Fibroblast of gingiva (primary cell): Measurements from ENCODE around the gene CACNB1.
A peak's percentile ranks its signal among the peaks of the same experiment; 100 is the strongest.

Source experiments
- DNase-seq: peaks from one replicate; pipeline ENCODE4 v3.0.0-alpha.2; 2011; ENCODE audit warnings: low read depth

CACNB1 gene

GRCh38 chr17:39200957-39201510, 3.6 kb upstream of the CACNB1 start:
- no peak for DNase-seq

GRCh38 chr17:39200070-39200879, 2.8 kb upstream of the CACNB1 start, which contains the start of gene RPL19:
RPL19 (plus strand) TSS chr17:39200283; CDS start chr17:39200345, 62 bp downstream.
- DNase-seq: no peak

GRCh38 chr17:39199820-39200069, 2.3 kb upstream of the CACNB1 start:
- peak; percentile 92 for DNase-seq

DNA sequence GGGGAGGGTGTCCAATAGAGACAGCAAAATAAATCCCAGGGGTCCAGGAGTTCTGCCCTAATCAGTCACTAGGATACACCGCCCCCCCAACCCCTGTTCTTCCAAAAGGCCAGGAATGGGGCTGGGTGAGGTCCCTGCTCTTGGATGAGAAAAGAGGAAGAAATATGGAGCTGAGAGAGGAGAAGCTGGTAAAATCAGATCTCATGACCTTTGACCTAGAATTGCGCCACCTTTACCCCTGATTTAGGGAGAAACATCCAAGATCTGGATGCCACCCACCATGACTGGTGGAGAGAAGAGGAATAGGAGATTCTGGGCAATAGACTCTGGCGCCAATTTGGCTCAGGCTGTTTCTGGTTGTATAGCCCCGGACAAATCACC, 707 bp upstream of the CACNB1 start:
- DNase-seq: no peak

- peak; percentile 47 for DNase-seq
Observed at GRCh38 chr17:39196808-39197291, 619 bp downstream of the CACNB1 start.

DNA sequence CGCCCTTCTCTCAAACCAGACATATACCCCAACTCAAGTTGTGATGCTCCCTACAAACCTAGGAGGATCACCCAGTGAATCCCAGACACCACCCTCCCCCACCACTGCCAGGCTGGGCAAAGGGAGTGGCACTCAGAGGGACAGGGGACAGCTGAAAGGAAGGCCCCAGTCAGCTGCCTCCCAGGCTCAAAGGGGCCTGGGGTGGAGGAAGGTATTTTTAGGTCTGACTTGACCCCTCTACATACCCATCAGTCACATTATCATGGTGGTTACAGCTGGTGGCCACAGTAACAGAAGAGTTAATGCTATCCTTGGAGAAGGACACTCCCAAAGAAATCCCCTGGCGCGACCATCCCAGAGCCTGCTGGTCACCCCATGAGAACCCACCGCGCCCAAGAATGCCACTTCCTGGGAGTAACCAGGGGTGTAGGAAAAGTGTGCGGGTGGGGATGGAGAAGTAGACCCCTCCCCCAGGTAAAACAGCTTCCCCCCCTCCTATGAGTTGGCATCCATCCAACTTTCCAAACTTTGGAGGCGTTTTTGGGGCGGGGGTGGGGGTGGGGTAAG, 1.1 kb downstream of the CACNB1 start:
- no peak for DNase-seq

DNA sequence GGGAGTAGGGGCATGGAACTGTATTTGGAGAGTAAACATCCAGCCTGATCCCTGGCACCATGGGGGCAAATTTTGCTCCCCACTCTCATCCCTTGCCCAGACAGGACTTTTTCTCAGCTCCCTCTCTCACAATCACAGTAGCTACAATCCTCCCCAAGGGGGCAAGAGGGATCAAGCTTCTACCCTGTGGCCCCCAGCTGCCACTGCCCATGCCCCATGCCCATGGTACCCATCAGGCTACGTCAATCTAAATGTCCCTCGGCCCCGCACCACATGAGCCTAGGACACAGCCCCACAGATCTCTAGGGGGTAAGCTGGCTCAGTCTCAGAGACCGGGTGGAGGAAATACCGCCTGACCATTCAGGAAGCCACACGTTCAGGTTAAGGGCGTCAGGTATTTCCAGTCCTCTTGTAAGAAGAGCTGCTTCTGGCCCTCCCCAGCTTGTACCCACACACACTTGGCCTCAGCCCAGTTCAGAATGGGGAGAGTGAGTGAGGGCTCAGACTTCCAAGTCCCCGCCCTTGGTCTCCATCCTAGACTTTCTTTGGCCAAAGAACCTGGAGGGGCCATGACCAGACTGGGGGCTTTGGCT, 1.8 kb downstream of the CACNB1 start:
- no peak for DNase-seq

DNA sequence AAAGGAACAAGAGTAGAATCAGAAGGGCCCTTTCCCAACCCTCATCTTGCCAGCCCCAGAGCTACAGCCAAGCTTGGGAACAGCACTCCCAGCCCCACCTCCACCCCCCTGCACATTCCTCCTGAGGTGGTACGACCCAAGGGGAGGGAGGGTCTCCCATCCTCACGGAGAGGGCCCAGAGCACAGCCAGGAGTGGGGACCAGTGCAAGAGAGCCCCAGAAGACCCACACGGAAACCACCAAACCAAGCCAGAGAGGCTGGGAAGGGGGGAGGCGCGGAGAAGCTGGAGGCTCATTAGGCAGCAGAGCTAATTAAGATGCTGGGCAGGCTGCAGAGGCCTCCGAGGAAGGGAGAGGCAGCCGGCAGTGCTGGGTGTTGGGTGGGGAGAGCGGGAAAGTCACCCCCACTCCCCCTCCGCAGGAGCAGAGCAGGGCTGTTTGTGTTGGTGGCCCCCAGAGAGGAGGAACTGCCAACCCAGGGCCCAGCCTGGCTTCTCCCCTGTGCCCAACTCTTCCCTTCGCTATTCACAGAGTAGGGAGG, 2.4 kb downstream of the CACNB1 start:
- no peak for DNase-seq

GRCh38 chr17:39194089-39194984, 3.1 kb downstream of the CACNB1 start:
- peak; percentile 64 for DNase-seq

- peak; percentile 47 for DNase-seq
Observed at GRCh38 chr17:39193346-39193745, 4.1 kb downstream of the CACNB1 start.

DNA sequence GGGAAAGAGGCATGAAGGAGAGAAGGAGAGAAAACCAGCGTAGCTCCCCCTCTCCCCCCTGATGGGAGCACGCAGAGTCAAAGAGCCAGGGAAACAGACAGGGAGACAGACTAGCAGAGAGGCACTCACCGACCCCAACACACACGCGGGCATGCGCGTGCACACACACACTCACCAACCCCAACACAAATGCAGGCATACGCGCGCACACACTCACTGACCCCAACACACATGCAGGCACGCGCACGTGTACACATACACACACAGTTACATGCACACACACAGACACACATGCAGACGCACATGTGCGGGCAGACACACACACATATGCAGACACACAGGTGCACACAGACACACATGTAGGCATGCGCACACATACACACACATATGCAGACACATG, 4.6 kb downstream of the CACNB1 start:
- DNase-seq: no peak

DNA sequence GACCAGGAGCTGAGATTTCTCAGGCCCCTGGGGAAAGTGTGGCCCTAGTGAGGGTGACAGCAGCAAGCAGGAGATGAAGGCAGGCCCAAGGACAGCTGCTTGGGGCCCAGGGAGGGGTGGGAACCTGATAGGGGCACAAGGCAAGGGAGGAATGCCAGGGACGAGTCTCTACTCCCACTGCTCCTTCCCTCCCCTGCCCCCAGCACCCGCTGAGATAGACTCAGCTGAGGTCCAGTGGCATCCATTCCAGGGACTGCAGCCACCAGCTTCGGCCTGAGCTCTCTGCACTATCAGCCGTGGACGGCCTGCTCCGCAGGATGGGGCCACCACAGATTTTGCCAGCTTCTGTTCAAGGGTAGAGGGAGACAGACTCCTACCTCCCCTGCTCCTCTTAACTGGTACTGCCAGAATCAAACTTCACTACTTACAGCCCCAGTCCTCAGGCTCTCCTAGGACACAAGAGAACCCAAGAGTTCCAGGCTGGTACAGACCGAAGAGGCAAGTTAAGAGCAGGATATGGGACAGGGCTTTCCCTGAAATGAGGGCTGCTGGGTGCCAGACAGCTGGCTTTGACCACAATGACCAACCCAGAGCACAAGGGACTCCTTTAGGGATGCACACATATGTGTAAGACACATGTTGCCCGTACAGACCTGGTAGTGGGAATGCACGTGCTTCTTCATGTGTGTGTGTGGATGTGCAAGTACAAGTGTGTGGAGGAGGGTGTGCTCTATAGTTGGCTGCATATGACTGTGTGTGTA, 5.5 kb downstream of the CACNB1 start:
- no peak for DNase-seq

DNA sequence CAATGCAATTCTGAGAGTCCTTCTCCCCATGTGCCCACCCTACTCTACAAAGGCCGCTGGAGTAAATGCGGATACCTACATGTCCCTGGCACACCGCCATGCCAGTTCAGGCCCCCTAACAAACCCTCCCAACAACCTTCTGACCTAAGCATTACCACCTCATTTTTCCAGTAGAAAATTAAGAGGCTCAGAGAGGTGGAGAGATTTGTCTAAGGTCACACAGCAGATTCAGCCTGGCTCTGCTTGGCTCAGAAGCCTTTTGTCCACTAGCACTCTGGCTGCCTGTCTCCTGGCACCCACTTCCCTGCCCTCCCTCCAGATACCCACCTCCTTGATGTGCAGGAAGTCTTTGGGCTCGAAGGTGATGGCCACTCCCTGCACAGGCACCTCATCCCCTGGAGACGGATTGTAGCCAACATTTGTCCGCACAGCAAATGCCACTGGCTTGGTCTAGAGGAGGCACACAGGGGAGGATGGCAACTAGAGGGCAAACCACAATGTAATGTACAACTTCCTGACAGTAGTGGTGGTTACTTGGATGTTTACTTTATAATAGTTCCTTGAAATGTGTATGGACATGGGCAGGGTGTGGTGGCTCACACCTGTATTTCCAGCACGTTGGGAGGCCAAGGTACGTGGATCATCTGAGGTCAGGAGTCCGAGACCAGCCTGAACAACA, 10.2 kb downstream of the CACNB1 start:
- no peak for DNase-seq

- DNase-seq: no peak
Observed at GRCh38 chr17:39186481-39187002, 10.9 kb downstream of the CACNB1 start.

DNA sequence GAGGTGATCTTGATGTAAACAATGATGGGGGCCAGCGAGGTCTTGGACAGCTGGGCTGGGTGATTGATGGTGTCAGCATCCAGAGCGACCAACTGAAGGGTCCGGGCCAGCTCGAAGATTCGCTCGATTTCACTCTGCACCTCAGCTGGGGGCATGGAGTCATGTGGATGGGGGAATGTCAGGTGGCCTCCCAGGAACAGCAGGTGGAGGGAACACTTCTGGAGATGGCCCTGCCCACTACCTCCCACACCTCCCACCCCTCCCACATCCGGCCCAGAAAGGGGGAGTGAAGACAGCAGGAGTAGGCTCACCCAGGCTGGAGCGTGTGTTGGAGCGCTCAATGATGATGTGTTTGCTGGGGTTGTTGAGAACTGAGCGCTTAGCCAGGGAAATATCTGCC, 13.7 kb downstream of the CACNB1 start:
- DNase-seq: no peak

- no peak for DNase-seq
Observed at GRCh38 chr17:39183045-39183444, 14.4 kb downstream of the CACNB1 start.

- DNase-seq: no peak
Observed at GRCh38 chr17:39181303-39181702, 16.2 kb downstream of the CACNB1 start.

- DNase-seq: no peak
Observed at GRCh38 chr17:39178536-39178935, 18.9 kb downstream of the CACNB1 start.

GRCh38 chr17:39177256-39177655, 20.2 kb downstream of the CACNB1 start:
- DNase-seq: no peak

GRCh38 chr17:39175695-39176093, 21.8 kb downstream of the CACNB1 start:
- DNase-seq: no peak
